H9 (cell line): ENCODE results near the gene NAGLU. TPM values are rescaled to one million over a fixed set of nuclear protein-coding genes. Genes with fewer than 3 reads are reported as not detected.

Experiments
- DNase-seq: peaks from one replicate; pipeline ENCODE4 v3.0.0-alpha.2; 2017
- H2AFZ ChIP-seq: one replicate; pipeline ENCODE4 v1.6.1; 2013; ENCODE audit warnings: mild to moderate bottlenecking, low read length, control low read depth, moderate library complexity
- H2AK5ac ChIP-seq: 2 replicates; pipeline ENCODE4 v1.6.1; 2013; ENCODE audit warnings: low read length, control low read depth, mixed read lengths; ENCODE audit not compliant: insufficient read length
- H2BK120ac ChIP-seq: one replicate; pipeline ENCODE4 v1.6.1; 2013; ENCODE audit warnings: low read depth, mild to moderate bottlenecking, low read length, control low read depth, inconsistent platforms; ENCODE audit not compliant: poor library complexity, severe bottlenecking
- H2BK12ac ChIP-seq: 2 replicates; pipeline ENCODE4 v1.6.1; 2013; ENCODE audit warnings: low read length, control low read depth, mixed read lengths, low read depth; ENCODE audit not compliant: insufficient read length
- H2BK15ac ChIP-seq: 2 replicates; pipeline ENCODE4 v1.6.1; 2013; ENCODE audit warnings: low read depth, low read length, control low read depth
- H2BK20ac ChIP-seq: one replicate; pipeline ENCODE4 v1.6.1; 2013; ENCODE audit warnings: low read depth, mild to moderate bottlenecking, low read length, control low read depth, inconsistent platforms; ENCODE audit not compliant: poor library complexity, severe bottlenecking
- H2BK5ac ChIP-seq: 2 replicates; pipeline ENCODE4 v1.6.1; 2013; ENCODE audit warnings: low read length, control low read depth, mixed read lengths; ENCODE audit not compliant: insufficient read length
- H3K14ac ChIP-seq: 2 replicates; pipeline ENCODE4 v1.6.1; 2013; ENCODE audit warnings: low read length, control low read depth; ENCODE audit not compliant: insufficient read depth
- H3K18ac ChIP-seq: 2 replicates; pipeline ENCODE4 v1.6.1; 2013; ENCODE audit warnings: low read depth, mild to moderate bottlenecking, mixed read lengths, low read length, control low read depth; ENCODE audit not compliant: insufficient read length
- H3K23ac ChIP-seq: 2 replicates; pipeline ENCODE4 v1.6.1; 2013; ENCODE audit warnings: low read length, control low read depth, mixed read lengths, low read depth; ENCODE audit not compliant: insufficient read length
- H3K23me2 ChIP-seq: 2 replicates; pipeline ENCODE4 v1.6.1; 2013; ENCODE audit warnings: low read depth, mild to moderate bottlenecking, mixed read lengths, low read length, control low read depth; ENCODE audit not compliant: insufficient read length, poor library complexity, severe bottlenecking
- H3K27ac ChIP-seq: 2 replicates; pipeline ENCODE4 v1.5.1; 2013; ENCODE audit warnings: low read length, control low read depth, mixed read lengths, low read depth; ENCODE audit not compliant: insufficient read length
- H3K27me3 ChIP-seq: 2 replicates; pipeline ENCODE4 v1.6.1; 2013; ENCODE audit warnings: low read length, control low read depth, inconsistent platforms; ENCODE audit not compliant: insufficient read depth
- H3K4ac ChIP-seq: 2 replicates; pipeline ENCODE4 v1.6.1; 2013; ENCODE audit warnings: low read depth, mild to moderate bottlenecking, control low read depth, inconsistent platforms, low read length, moderate library complexity
- H3K4me1 ChIP-seq: 2 replicates; pipeline ENCODE4 v1.6.1; 2013; ENCODE audit warnings: low read length, control low read depth, inconsistent platforms; ENCODE audit not compliant: insufficient read depth
- H3K4me2 ChIP-seq: 2 replicates; pipeline ENCODE4 v1.6.1; 2013; ENCODE audit warnings: low read length, control low read depth, mixed read lengths; ENCODE audit not compliant: insufficient read length, insufficient read depth
- H3K56ac ChIP-seq: 2 replicates; pipeline ENCODE4 v1.6.1; 2013; ENCODE audit warnings: low read depth, mild to moderate bottlenecking, mixed read lengths, low read length, control low read depth; ENCODE audit not compliant: insufficient read length
- H3K79me1 ChIP-seq: 2 replicates; pipeline ENCODE4 v1.6.1; 2013; ENCODE audit warnings: low read depth, mild to moderate bottlenecking, moderate library complexity, low read length, control low read depth, inconsistent platforms; ENCODE audit not compliant: insufficient read depth, poor library complexity, severe bottlenecking
- H3K79me2 ChIP-seq: 2 replicates; pipeline ENCODE4 v1.6.1; 2013; ENCODE audit warnings: low read length, control low read depth, inconsistent platforms; ENCODE audit not compliant: insufficient read depth
- H3K9ac ChIP-seq: 2 replicates; pipeline ENCODE4 v1.6.1; 2013; ENCODE audit warnings: low read length, control low read depth, mixed read lengths; ENCODE audit not compliant: insufficient read length; ENCODE audit errors: extremely low read depth
- H3K9me3 ChIP-seq: one replicate; pipeline ENCODE4 v1.6.1; 2013; ENCODE audit warnings: low read depth, low read length, inconsistent platforms; ENCODE audit not compliant: control insufficient read depth
- H3T11ph ChIP-seq: one replicate; pipeline ENCODE4 v1.6.1; 2013; ENCODE audit warnings: mild to moderate bottlenecking, low read length, control low read depth, inconsistent platforms
- H4K20me1 ChIP-seq: one replicate; pipeline ENCODE4 v1.6.1; 2013; ENCODE audit not compliant: control insufficient read depth, insufficient read length, insufficient read depth
- H4K5ac ChIP-seq: 2 replicates; pipeline ENCODE4 v1.6.1; 2013; ENCODE audit warnings: low read depth, mild to moderate bottlenecking, mixed read lengths, low read length, control low read depth; ENCODE audit not compliant: insufficient read length
- H4K8ac ChIP-seq: replicated peaks from 2 replicates; pipeline ENCODE4 v1.6.1; 2013; ENCODE audit warnings: low read length, control low read depth, mixed read lengths, low read depth; ENCODE audit not compliant: insufficient read length
- H4K91ac ChIP-seq: 2 replicates; pipeline ENCODE4 v1.6.1; 2013; ENCODE audit warnings: low read depth, mild to moderate bottlenecking, moderate library complexity, mixed read lengths, low read length, control low read depth; ENCODE audit not compliant: insufficient read length
- H3K27ac Mint-ChIP-seq, 3 experiments: 2 replicates in 2 of 3; 3 replicates in 1 of 3; pipeline ENCODE4 v1.8.0; 2020 to 2021; ENCODE audit warnings: mixed read lengths in 3 of 3, mild to moderate bottlenecking in 1 of 3, moderate library complexity in 1 of 3
- H3K27me3 Mint-ChIP-seq: 2 replicates; pipeline ENCODE4 v1.8.0; 2021; ENCODE audit warnings: low read depth, mild to moderate bottlenecking, moderate library complexity, mixed read lengths
- H3K36me3 Mint-ChIP-seq, 3 experiments: 2 replicates in 2 of 3; 3 replicates in 1 of 3; pipeline ENCODE4 v1.8.0; 2020 to 2021; ENCODE audit warnings: low read depth in 3 of 3, mixed read lengths in 3 of 3; ENCODE audit not compliant: insufficient read depth in 1 of 3
- H3K4me1 Mint-ChIP-seq, 2 experiments: 2 replicates each; pipeline ENCODE4 v1.8.0; 2020; ENCODE audit warnings: mixed read lengths in 2 of 2
- H3K4me3 Mint-ChIP-seq, 2 experiments: 2 replicates in 1 of 2; 3 replicates in 1 of 2; pipeline ENCODE4 v1.8.0; 2020 to 2021; ENCODE audit warnings: mild to moderate bottlenecking in 2 of 2, mixed read lengths in 2 of 2, moderate library complexity in 1 of 2
- H3K9me3 Mint-ChIP-seq, 2 experiments: 2 replicates in 1 of 2; 3 replicates in 1 of 2; pipeline ENCODE4 v1.8.0; 2020; ENCODE audit warnings: mild to moderate bottlenecking in 2 of 2, mixed read lengths in 2 of 2, moderate library complexity in 1 of 2
- CTCF ChIP-seq: fragments of 200-600 bp; sonication (generic); conservative IDR thresholded peaks from 3 replicates; pipeline ENCODE4 v1.8.0; 2021; ENCODE audit warnings: antibody characterized with exemption, mild to moderate bottlenecking
- WGBS: extraction: QIAGEN DNeasy Blood & Tissue Kit; methylation state at CpG from one replicate; pipeline ENCODE4 v1.1.7; 2013; ENCODE audit warnings: missing lambda C conversion rate, low lambda C conversion rate, mixed read lengths; ENCODE audit not compliant: insufficient read length; ENCODE audit errors: extremely low coverage; 5-methylcytosine and 5-hydroxymethylcytosine counted together
- total RNA-seq: library from RNA; stranded (reverse); gene quantifications from 2 replicates; pipeline ENCODE4 v1.2.1, GENCODE V29; 2021

The NAGLU gene
- total RNA-seq, 1 experiment from 2014 or later, result 23.5 TPM

- H3K27ac ChIP-seq, result no peak overlapping the region
- peaks cover 8% of the 10 kb centered on the region for H3K27me3 Mint-ChIP-seq
These were observed 15.0 kb upstream of the NAGLU start for GRCh38 chr17:42521036-42521435.

More at GRCh38 chr17:42521036-42521435, 15.0 kb upstream of the NAGLU start:
- Mint-ChIP-seq H3K36me3 (peaks cover 0 to 30% (median 25%) of the 10 kb centered on the region in 3 experiments; a peak in 5 of 7 replicates), H3K9me3 (no peaks in the 10 kb centered on the region), H3K4me3 (no peak overlapping the region), H3K4me1 (peaks cover 25 to 40% of the 10 kb centered on the region in 2 experiments), H3K27ac (no peak overlapping the region)
- Histone ChIP-seq H2AFZ (no peak overlapping the region), H3K4ac (no peak overlapping the region), H2BK20ac (no peak overlapping the region), H3K9ac (no peak overlapping the region), H3K56ac (no peak overlapping the region), H4K8ac (no peak overlapping the region), H3K27me3 (peaks cover 2% of the 10 kb centered on the region; the same call in 1 of the 2 replicates), H2BK15ac (no peak overlapping the region), H3T11ph (no peak overlapping the region), H3K9me3 (no peaks in the 10 kb centered on the region), H3K4me2 (no peak overlapping the region), H2BK120ac (no peak overlapping the region), H2AK5ac (no peak overlapping the region), H3K79me2 (no peaks in the 10 kb centered on the region), H3K18ac (no peak overlapping the region), H3K23me2 (no peaks in the 10 kb centered on the region), H4K91ac (no peak overlapping the region), H3K79me1 (no peaks in the 10 kb centered on the region), H4K5ac (no peak overlapping the region), H4K20me1 (no peaks in the 10 kb centered on the region), H3K23ac (no peak overlapping the region), H2BK5ac (no peak overlapping the region), H2BK12ac (no peak overlapping the region), H3K14ac (no peak overlapping the region), H3K4me1 (peaks cover 11% of the 10 kb centered on the region; the same call in 1 of the 2 replicates)
- TF ChIP-seq CTCF, result no peak
- DNase-seq, result peak; percentile 23
- no CpG with 5 or more reads among the region's 8 CpGs for WGBS
